Aorta (tissue), 5 donors: ENCODE results near the gene KIF13A. TPM values are rescaled to one million over a fixed set of nuclear protein-coding genes. Genes with fewer than 3 reads are reported as not detected.

Experiments used
- ATAC-seq: fragments of 200-7000 bp; cut with Tn5 transposase; one replicate; pipeline ENCODE4 v1.9.1; 2022; ENCODE audit warnings: moderate library complexity; ENCODE audit not compliant: low FRiP score
- DNase-seq, 2 donors: peaks; one replicate each; pipeline ENCODE4 v3.0.0-alpha.2; 2020
- H3K27ac ChIP-seq, 2 donors: one replicate each; pipeline ENCODE4 v1.5.1; 2013; ENCODE audit warnings: low read length in 2 of 2, mild to moderate bottlenecking in 2 of 2, moderate library complexity in 2 of 2, control low read depth in 1 of 2, inconsistent platforms in 1 of 2, low read depth in 1 of 2
- H3K27me3 ChIP-seq, 2 donors: one replicate each; pipeline ENCODE4 v1.6.1; 2013; ENCODE audit warnings: control low read depth in 1 of 2, low read length in 1 of 2, mild to moderate bottlenecking in 1 of 2, moderate library complexity in 1 of 2; ENCODE audit not compliant: insufficient read depth in 2 of 2, control insufficient read depth in 1 of 2
- H3K36me3 ChIP-seq, 2 donors: one replicate each; pipeline ENCODE4 v1.6.1; 2013; ENCODE audit warnings: control low read depth in 1 of 2, low read length in 1 of 2, mild to moderate bottlenecking in 1 of 2; ENCODE audit not compliant: insufficient read depth in 2 of 2, control insufficient read depth in 1 of 2
- H3K4me1 ChIP-seq, 2 donors: one replicate each; pipeline ENCODE4 v1.6.1; 2013; ENCODE audit warnings: low read length in 2 of 2, control low read depth in 1 of 2, mild to moderate bottlenecking in 1 of 2, moderate library complexity in 1 of 2; ENCODE audit not compliant: insufficient read depth in 2 of 2, control insufficient read depth in 1 of 2
- H3K4me3 ChIP-seq, 2 donors: one replicate each; pipeline ENCODE4 v1.5.1; 2013; ENCODE audit warnings: low read length in 2 of 2, control low read depth in 1 of 2, mild to moderate bottlenecking in 1 of 2
- H3K9me3 ChIP-seq: one replicate; pipeline ENCODE4 v1.6.1; 2013; ENCODE audit warnings: mild to moderate bottlenecking, low read length; ENCODE audit not compliant: control insufficient read depth
- WGBS, 2 donors: extraction: QIAGEN DNeasy Blood & Tissue Kit; methylation state at CpG; one replicate each; pipeline ENCODE4 v1.1.7; 2013; 5-methylcytosine and 5-hydroxymethylcytosine counted together
- intact Hi-C, 2 donors: fragments of 100-400 bp; cut with DNase I; formaldehyde crosslinking; loops; one replicate each; pipeline versions ENCODE4 v1.14.2 to v1.15.0; 2022
- polyA plus RNA-seq, 2 donors: library from polyadenylated mRNA; stranded (reverse); fragments of 200-250 nt; gene quantifications; one replicate each; pipeline ENCODE4 v1.2.3, GENCODE V29; 2013
- total RNA-seq, 2 donors: library from RNA; stranded (reverse); fragmentation: NEBNext Ultra II Directional; extraction: Animal tissue kit (Norgen Biotek cat#: 25700); gene quantifications; one replicate each; pipeline ENCODE4 v1.2.1, GENCODE V29; 2021
- donor health status: healthy with polysubstance abuse.
- donor health status: Bipolar disorder and iron deficiency.
- donor health status: DM: no; HTN: no; CAD: no.
- donor health status: DM: no; HTN: no; CAD: no.
- donor health status: DM: yes; HTN: yes; CAD: no.

The KIF13A gene
- total and polyA plus RNA-seq, 4 donors = 52.6 to 109 (median 72.6) TPM

GRCh38 chr6:17883665-17884497 is 103.6 kb downstream of the KIF13A start:
- no peaks in the 10 kb centered on the region for H3K9me3 ChIP-seq
- H3K36me3 ChIP-seq = no peaks in the 10 kb centered on the region
- DNase-seq = no peak
- H3K4me1 ChIP-seq = peaks cover 8 to 12% of the 10 kb centered on the region in 2 donors
- no peak for ATAC-seq
- H3K27me3 ChIP-seq = no peaks in the 10 kb centered on the region
- whole genome bisulfite sequencing, 2 donors = 86 to 93% methylated on average over 2 of the region's 2 CpGs
- no peak overlapping the region for H3K4me3 ChIP-seq
- intact Hi-C loops = no loop called here
- H3K27ac ChIP-seq = no peak overlapping the region

DNA sequence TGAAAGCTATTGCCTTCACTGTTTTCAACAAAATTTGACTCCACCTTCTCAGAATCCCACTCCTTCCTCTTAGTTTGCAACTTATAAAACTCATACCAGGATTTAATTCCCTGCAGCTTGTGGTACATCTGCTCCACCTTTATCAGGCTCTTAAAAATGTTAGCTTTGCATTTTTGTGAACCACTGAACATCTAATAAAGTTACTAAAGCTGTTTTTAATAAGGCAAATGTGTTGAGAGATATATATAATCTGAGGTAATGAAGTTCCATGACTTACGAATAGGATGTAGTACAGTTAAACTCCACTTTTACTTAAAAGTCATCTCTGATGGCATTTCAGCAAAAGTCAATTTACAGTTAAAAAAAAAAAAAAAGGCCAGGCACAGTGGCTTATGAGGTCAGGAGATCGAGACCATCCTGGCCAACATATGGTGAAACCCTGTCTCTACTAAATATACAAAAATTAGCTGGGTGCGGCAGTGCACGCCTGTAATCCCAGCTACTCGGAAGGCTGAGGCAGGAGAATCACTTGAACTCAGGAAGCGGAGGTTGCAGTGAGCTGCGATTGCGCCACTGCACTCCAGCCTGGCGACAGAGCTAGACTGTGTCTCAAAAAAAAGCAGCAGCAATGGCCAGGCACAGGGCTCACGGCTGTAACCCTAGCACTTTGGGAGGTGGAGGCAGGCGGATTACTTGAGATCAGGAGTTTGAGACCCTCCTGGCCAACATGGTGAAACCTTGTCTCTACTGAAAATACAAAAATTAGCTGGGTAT is 106.2 kb downstream of the KIF13A start:
- DNase-seq (peak in 1 of 2 donors; percentile 60), ATAC-seq (no peak)
- no peak overlapping the region for H3K27ac ChIP-seq
- no peaks in the 10 kb centered on the region for H3K9me3 ChIP-seq
- H3K27me3 ChIP-seq = no peaks in the 10 kb centered on the region
- intact Hi-C loops = no loop called here
- 92 to 96% methylated on average over 11 of the region's 11 CpGs for WGBS, 2 donors
- no peaks in the 10 kb centered on the region for H3K36me3 ChIP-seq
- no peak overlapping the region for H3K4me3 ChIP-seq
- peaks cover 5 to 10% of the 10 kb centered on the region in 2 donors for H3K4me1 ChIP-seq

GRCh38 chr6:17879184-17879583 is 108.3 kb downstream of the KIF13A start:
- Histone ChIP-seq H3K4me3 (no peak overlapping the region), H3K9me3 (no peaks in the 10 kb centered on the region), H3K27me3 (no peaks in the 10 kb centered on the region), H3K27ac (no peak overlapping the region), H3K4me1 (peaks cover 2 to 4% of the 10 kb centered on the region in 2 donors), H3K36me3 (no peaks in the 10 kb centered on the region)
- 38 to 41% methylated on average over 2 of the region's 2 CpGs for WGBS, 2 donors
- ATAC-seq (no peak), DNase-seq (no peak)
- intact Hi-C loops = no loop called here

GRCh38 chr6:17878734-17879133 is 108.7 kb downstream of the KIF13A start:
- no peak for DNase-seq
- H3K9me3 ChIP-seq = no peaks in the 10 kb centered on the region
- WGBS, 2 donors = 35 to 38% methylated on average over 1 of the region's 1 CpG
- H3K4me1 ChIP-seq = peaks cover 2 to 3% of the 10 kb centered on the region in 2 donors
- intact Hi-C loops = no loop called here
- no peak overlapping the region for H3K27ac ChIP-seq
- H3K27me3 ChIP-seq = no peaks in the 10 kb centered on the region
- no peaks in the 10 kb centered on the region for H3K36me3 ChIP-seq
- ATAC-seq = no peak
- H3K4me3 ChIP-seq = no peak overlapping the region

DNA sequence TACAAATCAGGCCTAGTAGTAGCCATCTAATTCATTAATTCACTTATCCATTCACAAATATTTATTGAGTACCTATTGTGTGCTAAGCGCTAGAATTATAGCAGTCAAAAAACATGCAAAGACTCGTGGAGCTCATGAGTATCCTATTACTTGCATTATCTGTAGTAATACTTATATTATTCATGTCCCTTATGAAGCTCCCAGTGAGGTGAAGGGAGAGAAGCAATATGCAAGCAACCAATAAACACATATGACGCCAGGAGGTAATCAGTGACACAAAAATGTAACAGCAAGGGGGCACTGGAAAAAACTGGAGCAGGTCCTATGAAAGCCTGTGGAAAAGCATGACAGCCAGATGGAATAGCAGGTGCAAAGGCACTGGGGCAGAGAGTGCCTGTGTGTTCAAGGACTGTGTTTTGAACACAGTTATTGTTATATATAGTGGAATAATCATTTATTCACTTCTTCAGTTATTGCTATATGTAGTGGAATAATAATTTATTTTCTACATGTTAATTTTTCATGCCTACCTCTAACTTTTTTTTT is 109.5 kb downstream of the KIF13A start:
- WGBS, 2 donors = 92 to 93% methylated on average over 3 of the region's 3 CpGs
- H3K4me3 ChIP-seq = no peak overlapping the region
- H3K36me3 ChIP-seq = no peaks in the 10 kb centered on the region
- no peak for DNase-seq
- H3K4me1 ChIP-seq = peaks cover 2 to 3% of the 10 kb centered on the region in 2 donors
- no peaks in the 10 kb centered on the region for H3K27me3 ChIP-seq
- H3K9me3 ChIP-seq = no peaks in the 10 kb centered on the region
- no peak overlapping the region for H3K27ac ChIP-seq
- ATAC-seq = no peak
- intact Hi-C loops = no loop called here

- Histone ChIP-seq H3K4me3 (no peak overlapping the region), H3K27me3 (no peaks in the 10 kb centered on the region), H3K36me3 (no peaks in the 10 kb centered on the region), H3K4me1 (peaks cover 2 to 3% of the 10 kb centered on the region in 2 donors), H3K27ac (no peak overlapping the region), H3K9me3 (no peaks in the 10 kb centered on the region)
- WGBS, 2 donors = 37 to 43% methylated on average over 6 of the region's 6 CpGs
- DNase-seq (no peak), ATAC-seq (peak; percentile 54)
- intact Hi-C loops = no loop called here
Observed at GRCh38 chr6:17877196-17877894, 110.1 kb downstream of the KIF13A start.

- Histone ChIP-seq H3K27ac (no peak overlapping the region), H3K9me3 (no peaks in the 10 kb centered on the region), H3K4me1 (peaks cover 2 to 9% of the 10 kb centered on the region in 2 donors), H3K4me3 (no peak overlapping the region), H3K27me3 (no peaks in the 10 kb centered on the region), H3K36me3 (no peaks in the 10 kb centered on the region)
- ATAC-seq = no peak
- 75% methylated on average over 10 of the region's 10 CpGs for WGBS, 2 donors
- DNase-seq = no peak
- intact Hi-C loops = no loop called here
Observed at GRCh38 chr6:17874753-17875152, 112.7 kb downstream of the KIF13A start.

DNA sequence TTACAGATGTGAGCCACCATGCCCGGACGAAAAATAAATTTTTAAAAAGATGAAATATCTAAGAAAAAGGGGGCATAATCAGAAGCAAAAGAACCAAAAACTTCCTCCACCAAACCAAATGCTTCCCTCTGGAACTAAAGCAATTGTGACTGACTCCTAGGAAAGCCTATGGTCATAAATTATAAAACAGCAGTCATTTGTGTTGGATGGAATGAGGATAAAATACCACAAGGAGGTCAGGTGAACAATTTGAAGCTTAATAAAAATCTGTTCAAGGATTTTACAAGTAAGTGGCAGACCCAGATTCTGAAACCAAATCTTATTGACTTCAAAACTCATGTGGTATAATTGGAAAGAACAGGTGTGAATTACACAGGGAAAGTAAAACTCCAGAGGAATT is 114.5 kb downstream of the KIF13A start:
- DNase-seq (no peak), ATAC-seq (no peak)
- 95 to 96% methylated on average over 2 of the region's 2 CpGs for WGBS, 2 donors
- no peak overlapping the region for H3K27ac ChIP-seq
- peaks cover under 1 to 6% of the 10 kb centered on the region in 2 donors for H3K4me1 ChIP-seq
- H3K9me3 ChIP-seq = no peaks in the 10 kb centered on the region
- H3K36me3 ChIP-seq = no peaks in the 10 kb centered on the region
- H3K27me3 ChIP-seq = no peaks in the 10 kb centered on the region
- intact Hi-C loops = no loop called here
- H3K4me3 ChIP-seq = no peak overlapping the region
